Daoy (cell line): ENCODE results near the gene RPH3AL. TPM values are rescaled to one million over a fixed set of nuclear protein-coding genes. Genes with fewer than 3 reads are reported as not detected.

ENCODE experiments used
- DNase-seq: peaks from one replicate; pipeline ENCODE4 v3.0.0-alpha.2; 2015; ENCODE audit warnings: low read depth
- total RNA-seq: library from RNA; depleted of rRNA; stranded (reverse); fragments of >200 nt; shearing (Covaris generic); gene quantifications from 2 replicates; pipeline ENCODE4 v1.2.3, GENCODE V29; 2014

Gene RPH3AL
- total RNA-seq, 1 experiment from 2014 or later: 3.8 TPM

- DNase-seq: no peak
These were observed 50.8 kb downstream of the RPH3AL start for GRCh38 chr17:301681-302299.

- no peak for DNase-seq
These were observed 51.7 kb downstream of the RPH3AL start for GRCh38 chr17:300881-301280.

GRCh38 chr17:299546-299945 lies 53.1 kb downstream of the RPH3AL start:
- DNase-seq: no peak

- no peak for DNase-seq
These were observed 53.7 kb downstream of the RPH3AL start for GRCh38 chr17:298791-299450.

GRCh38 chr17:297758-298157 lies 54.8 kb downstream of the RPH3AL start:
- DNase-seq: no peak

- DNase-seq: no peak
These were observed 55.5 kb downstream of the RPH3AL start for GRCh38 chr17:296906-297690.

- DNase-seq: no peak
These were observed 56.2 kb downstream of the RPH3AL start for GRCh38 chr17:296379-296778.

GRCh38 chr17:292531-293382 lies 59.9 kb downstream of the RPH3AL start:
- no peak for DNase-seq

GRCh38 chr17:292016-292415 lies 60.6 kb downstream of the RPH3AL start:
- no peak for DNase-seq

GRCh38 chr17:291587-291986 lies 61.0 kb downstream of the RPH3AL start:
- DNase-seq: no peak

- DNase-seq: no peak
These were observed 62.0 kb downstream of the RPH3AL start for GRCh38 chr17:290626-291025.

GRCh38 chr17:290121-290521 lies 62.5 kb downstream of the RPH3AL start:
- DNase-seq: no peak

- no peak for DNase-seq
These were observed 63.2 kb downstream of the RPH3AL start for GRCh38 chr17:289409-289808.

GRCh38 chr17:288802-289356 lies 63.7 kb downstream of the RPH3AL start:
- no peak for DNase-seq

GRCh38 chr17:286571-286970 lies 66.0 kb downstream of the RPH3AL start:
- DNase-seq: no peak

GRCh38 chr17:285751-286422 lies 66.7 kb downstream of the RPH3AL start:
- DNase-seq: no peak

GRCh38 chr17:284676-285355 lies 67.8 kb downstream of the RPH3AL start:
- DNase-seq: no peak

GRCh38 chr17:283911-284675 lies 68.5 kb downstream of the RPH3AL start:
- DNase-seq: no peak
